CD8-positive, alpha-beta memory T cell (primary cell): ENCODE data around the gene MYH11. TPM values are rescaled to one million over a fixed set of nuclear protein-coding genes. Genes with fewer than 3 reads are reported as not detected.
A peak's percentile ranks its signal among the peaks of the same experiment; 100 is the strongest.

Source experiments
- CTCF ChIA-PET: fragments of 350-600 bp; sonication (Branson Sonifier 250); formaldehyde crosslinking; loops from one replicate; lab custom pipeline; 2021; ENCODE audit warnings: antibody characterized with exemption; lab: Charles Lee
- POLR2A ChIA-PET: fragments of 350-600 bp; sonication (Branson Sonifier 250); formaldehyde crosslinking; loops from one replicate; lab custom pipeline; 2021; ENCODE audit warnings: antibody characterized with exemption; lab: Charles Lee
- DNase-seq, 5 donors: peaks; one replicate each; pipeline versions ENCODE4 v3.0.0 to v3.0.0-alpha.2; 2020 to 2022; ENCODE audit warnings: mixed read lengths in 1 of 5
- H3K27ac ChIP-seq: one replicate; pipeline ENCODE4 v1.7.0; 2013; ENCODE audit warnings: low read depth, mild to moderate bottlenecking, low read length, moderate library complexity
- H3K27me3 ChIP-seq: 2 replicates; pipeline ENCODE4 v1.7.0; 2013; ENCODE audit warnings: low read length, mild to moderate bottlenecking; ENCODE audit not compliant: insufficient read depth, poor library complexity, severe bottlenecking
- H3K36me3 ChIP-seq: 2 replicates; pipeline ENCODE4 v1.7.0; 2013; ENCODE audit warnings: mild to moderate bottlenecking, low read length, moderate library complexity; ENCODE audit not compliant: insufficient read depth
- H3K4me1 ChIP-seq: 2 replicates; pipeline ENCODE4 v1.7.0; 2013; ENCODE audit warnings: mild to moderate bottlenecking, low read length, moderate library complexity; ENCODE audit not compliant: insufficient read depth
- H3K4me3 ChIP-seq: 2 replicates; pipeline ENCODE4 v1.7.0; 2013; ENCODE audit warnings: mild to moderate bottlenecking, low read length
- H3K9me3 ChIP-seq: 2 replicates; pipeline ENCODE4 v1.7.0; 2013; ENCODE audit warnings: mild to moderate bottlenecking, low read length
- H3K27ac Mint-ChIP-seq, 8 donors: one replicate each; pipeline ENCODE4 v1.8.0; 2020 to 2021; ENCODE audit warnings: mixed read lengths in 8 of 8, mild to moderate bottlenecking in 6 of 8, inconsistent platforms in 3 of 8, moderate library complexity in 3 of 8
- H3K27me3 Mint-ChIP-seq, 2 donors: one replicate each; pipeline ENCODE4 v1.8.0; 2020 to 2021; ENCODE audit warnings: mixed read lengths in 2 of 2, mild to moderate bottlenecking in 1 of 2, moderate library complexity in 1 of 2
- H3K36me3 Mint-ChIP-seq, 3 donors: one replicate each; pipeline ENCODE4 v1.8.0; 2020 to 2021; ENCODE audit warnings: mixed read lengths in 3 of 3, inconsistent platforms in 1 of 3, mild to moderate bottlenecking in 1 of 3
- H3K4me1 Mint-ChIP-seq, 3 donors: one replicate each; pipeline ENCODE4 v1.8.0; 2020 to 2021; ENCODE audit warnings: mixed read lengths in 3 of 3, inconsistent platforms in 1 of 3, mild to moderate bottlenecking in 1 of 3
- H3K4me3 Mint-ChIP-seq, 7 donors: one replicate each; pipeline ENCODE4 v1.8.0; 2020 to 2021; ENCODE audit warnings: mixed read lengths in 7 of 7, mild to moderate bottlenecking in 6 of 7, moderate library complexity in 4 of 7, inconsistent platforms in 2 of 7
- H3K9me3 Mint-ChIP-seq, 5 donors: one replicate each; pipeline ENCODE4 v1.8.0; 2020 to 2022; ENCODE audit warnings: mixed read lengths in 5 of 5, mild to moderate bottlenecking in 3 of 5, moderate library complexity in 2 of 5, inconsistent platforms in 1 of 5
- polyA plus RNA-seq: library from polyadenylated mRNA; unstranded; fragments of 300-500 nt; fragmentation: Illumina TruSeq; gene quantifications from one replicate; pipeline ENCODE4 v1.2.3, GENCODE V29; 2021
- total RNA-seq, 2 experiments: library from RNA; stranded (reverse); gene quantifications; one replicate each; pipeline ENCODE4 v1.2.3, GENCODE V29; 2021

The MYH11 gene
- total and polyA plus RNA-seq, 3 experiments from 2014 or later = 1.1 TPM; not detected in 2

DNA sequence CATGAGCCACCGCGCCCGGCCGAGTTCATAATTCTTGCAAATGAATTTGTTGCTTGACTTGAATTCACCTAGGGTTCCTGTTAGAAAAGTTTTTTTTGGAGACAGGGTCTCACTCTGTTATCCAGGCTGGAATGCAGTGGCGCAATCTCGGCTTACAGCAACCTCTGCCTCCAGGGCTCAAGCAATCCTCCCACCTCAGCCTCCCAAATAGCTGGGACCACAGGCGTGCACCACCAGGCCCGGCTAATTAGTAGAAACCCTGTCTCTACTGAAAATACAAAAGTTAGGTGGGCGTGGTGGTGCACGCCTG, 99.8 kb downstream of the MYH11 start:
- Mint-ChIP-seq H3K27me3 (peaks cover 9 to 20% of the 10 kb centered on the region in 2 donors), H3K4me1 (peaks cover 0 to 1% (median 0%) of the 10 kb centered on the region in 3 donors), H3K9me3 (peaks cover 0 to 2% (median 0%) of the 10 kb centered on the region in 5 donors), H3K27ac (no peak overlapping the region), H3K4me3 (no peak overlapping the region), H3K36me3 (no peaks in the 10 kb centered on the region)
- no peak for DNase-seq
- Histone ChIP-seq H3K27ac (no peak overlapping the region), H3K36me3 (no peaks in the 10 kb centered on the region), H3K27me3 (no peaks in the 10 kb centered on the region), H3K4me3 (no peak overlapping the region), H3K4me1 (no peaks in the 10 kb centered on the region), H3K9me3 (no peaks in the 10 kb centered on the region)
- ChIA-PET POLR2A (no interaction called here), CTCF (no interaction called here)

GRCh38 chr16:15754821-15755534, 101.8 kb downstream of the MYH11 start:
- CTCF ChIA-PET = no interaction called here
- no peak for DNase-seq
- Mint-ChIP-seq H3K27ac (no peak overlapping the region), H3K4me1 (peaks cover 0 to 1% (median 0%) of the 10 kb centered on the region in 3 donors), H3K4me3 (no peak overlapping the region), H3K36me3 (no peaks in the 10 kb centered on the region), H3K9me3 (peaks cover 0 to 2% (median 0%) of the 10 kb centered on the region in 5 donors), H3K27me3 (peaks cover 4 to 10% of the 10 kb centered on the region in 2 donors)
- no peaks in the 10 kb centered on the region for H3K27me3 ChIP-seq
- H3K9me3 ChIP-seq = no peaks in the 10 kb centered on the region
- no peaks in the 10 kb centered on the region for H3K36me3 ChIP-seq
- no peak overlapping the region for H3K27ac ChIP-seq
- POLR2A ChIA-PET = no interaction called here
- no peak overlapping the region for H3K4me3 ChIP-seq
- no peaks in the 10 kb centered on the region for H3K4me1 ChIP-seq

DNA sequence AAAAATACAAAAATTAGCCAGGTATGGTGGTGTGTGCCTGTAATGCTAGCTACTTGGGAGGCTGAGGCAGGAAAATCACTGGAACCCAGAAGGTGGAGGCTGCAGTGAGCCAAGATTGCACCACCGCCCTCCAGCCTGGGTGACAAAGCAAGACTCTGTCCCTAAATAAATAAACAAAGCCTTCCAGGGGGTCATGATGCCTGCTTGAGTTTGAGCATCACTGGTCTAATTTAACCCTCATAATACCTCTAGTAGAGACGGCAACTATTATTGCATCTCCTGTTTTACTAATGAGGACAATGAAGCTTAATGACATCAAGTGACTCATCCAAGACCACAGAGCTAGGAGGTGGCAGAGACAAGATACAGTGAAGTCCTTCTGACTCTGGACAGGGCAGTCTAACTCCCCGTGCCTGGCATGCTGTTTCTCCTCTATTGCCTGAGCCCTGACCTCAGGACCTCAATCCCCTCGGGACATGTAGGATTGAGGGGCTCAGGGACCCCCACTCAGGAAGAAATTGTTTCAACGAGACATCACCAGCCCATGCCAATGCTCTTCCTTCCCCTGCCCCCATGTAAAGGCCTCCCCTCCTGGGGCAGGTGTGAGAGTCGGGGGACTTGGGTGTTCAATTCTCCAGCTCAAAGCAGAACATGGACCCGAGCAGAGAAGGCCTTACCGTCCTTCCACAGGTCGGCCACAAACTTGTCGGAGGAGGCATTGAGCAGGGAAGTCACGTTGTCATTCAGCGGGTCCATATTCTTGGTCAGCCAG, 103.9 kb downstream of the MYH11 start:
- Mint-ChIP-seq H3K27ac (no peak overlapping the region), H3K36me3 (peaks cover 2 to 5% (median 3%) of the 10 kb centered on the region in 3 donors), H3K9me3 (peaks cover 0 to 2% (median 0%) of the 10 kb centered on the region in 5 donors), H3K4me1 (peaks cover 0 to 1% (median 0%) of the 10 kb centered on the region in 3 donors), H3K4me3 (no peak overlapping the region), H3K27me3 (no peaks in the 10 kb centered on the region)
- Histone ChIP-seq H3K36me3 (no peaks in the 10 kb centered on the region), H3K4me1 (no peaks in the 10 kb centered on the region), H3K27me3 (no peaks in the 10 kb centered on the region), H3K4me3 (no peak overlapping the region), H3K9me3 (no peaks in the 10 kb centered on the region), H3K27ac (no peak overlapping the region)
- no peak for DNase-seq
- CTCF ChIA-PET = no interaction called here
- POLR2A ChIA-PET = no interaction called here

DNA sequence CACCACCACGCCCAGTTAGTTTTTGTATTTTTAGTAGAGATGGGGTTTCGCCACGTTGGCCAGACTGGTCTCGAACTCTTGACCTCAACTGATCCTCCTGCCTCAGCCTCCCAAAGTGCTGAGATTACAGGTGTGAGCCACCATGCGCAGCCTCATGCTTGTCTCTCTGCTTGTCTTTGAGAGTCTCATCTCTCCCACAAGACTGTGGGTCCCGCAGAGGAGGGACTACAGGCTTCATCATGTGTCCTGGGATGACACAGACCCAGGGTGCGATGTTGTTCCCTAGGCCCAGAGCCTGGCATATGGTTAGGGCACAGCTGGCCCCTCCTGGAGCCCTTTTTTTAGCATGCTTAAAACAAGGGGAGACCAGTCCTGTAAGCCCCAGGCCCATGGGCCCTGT, 104.9 kb downstream of the MYH11 start:
- CTCF ChIA-PET = interaction anchor here (0.7 kb wide), 1 partner anchor 76 kb away, joined by 3 read pairs; no protein-coding TSS in a partner anchor
- Mint-ChIP-seq H3K27ac (peak overlapping the region in 1 of 8 donors; percentile 61), H3K4me3 (peak overlapping the region in 1 of 7 donors; percentile 36), H3K36me3 (peaks cover 3 to 9% (median 6%) of the 10 kb centered on the region in 3 donors), H3K4me1 (no peaks in the 10 kb centered on the region), H3K27me3 (no peaks in the 10 kb centered on the region), H3K9me3 (peaks cover 0 to 2% (median 0%) of the 10 kb centered on the region in 5 donors)
- POLR2A ChIA-PET = no interaction called here
- no peaks in the 10 kb centered on the region for H3K27me3 ChIP-seq
- H3K4me1 ChIP-seq = no peaks in the 10 kb centered on the region
- no peak for DNase-seq
- H3K27ac ChIP-seq = no peak overlapping the region
- H3K4me3 ChIP-seq = no peak overlapping the region
- H3K36me3 ChIP-seq = no peaks in the 10 kb centered on the region
- no peaks in the 10 kb centered on the region for H3K9me3 ChIP-seq

DNA sequence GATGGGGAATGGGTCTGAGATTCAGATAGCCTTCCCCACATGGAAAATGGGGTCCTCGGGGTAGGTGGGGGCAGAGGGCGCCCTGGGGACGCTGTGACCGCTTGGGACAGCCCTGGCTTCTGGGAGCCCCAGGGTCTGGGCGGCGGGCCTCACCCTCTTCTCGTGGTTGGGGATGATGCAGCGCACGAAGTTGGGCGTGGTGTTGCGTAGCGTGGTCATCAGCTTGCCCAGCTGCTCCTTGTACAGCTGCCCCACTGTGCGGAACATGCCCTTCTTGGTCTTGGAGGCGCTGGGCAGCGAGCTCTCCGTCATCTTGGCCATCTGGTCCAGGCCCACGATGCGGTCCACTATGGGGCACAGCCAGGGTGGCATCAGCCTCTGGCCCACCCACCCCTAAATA, 106.8 kb downstream of the MYH11 start:
- Histone ChIP-seq H3K27ac (no peak overlapping the region), H3K27me3 (no peaks in the 10 kb centered on the region), H3K9me3 (no peaks in the 10 kb centered on the region), H3K4me3 (no peak overlapping the region), H3K36me3 (no peaks in the 10 kb centered on the region), H3K4me1 (no peaks in the 10 kb centered on the region)
- Mint-ChIP-seq H3K36me3 (peaks cover 3 to 11% (median 8%) of the 10 kb centered on the region in 3 donors), H3K27ac (no peak overlapping the region), H3K4me1 (no peaks in the 10 kb centered on the region), H3K9me3 (no peaks in the 10 kb centered on the region), H3K4me3 (no peak overlapping the region), H3K27me3 (no peaks in the 10 kb centered on the region)
- ChIA-PET POLR2A (no interaction called here), CTCF (no interaction called here)
- no peak for DNase-seq

DNA sequence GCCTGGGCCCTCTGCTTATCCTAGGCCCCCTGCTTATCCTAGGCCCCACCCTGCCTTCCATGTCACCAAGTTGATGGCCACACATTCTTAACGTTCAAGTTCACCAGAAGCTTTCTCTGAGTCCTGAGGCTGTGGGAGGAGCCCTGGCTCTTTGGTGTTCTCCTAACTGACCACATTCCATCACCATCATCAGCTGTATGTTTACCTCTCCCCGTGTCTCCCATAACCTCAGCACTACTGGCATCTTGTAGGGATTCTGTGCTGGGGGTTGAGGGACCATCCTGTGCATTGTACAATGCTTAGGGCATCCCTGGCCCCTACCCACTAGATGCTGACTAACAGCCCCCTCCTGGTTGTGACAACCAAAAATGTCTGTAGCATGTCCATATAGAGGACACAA, 107.5 kb downstream of the MYH11 start:
- ChIA-PET CTCF (no interaction called here), POLR2A (no interaction called here)
- Mint-ChIP-seq H3K4me3 (no peak overlapping the region), H3K9me3 (no peaks in the 10 kb centered on the region), H3K27ac (peak overlapping the region in 2 of 8 donors; percentile 20 to 90), H3K36me3 (peaks cover 3 to 11% (median 8%) of the 10 kb centered on the region in 3 donors), H3K4me1 (no peaks in the 10 kb centered on the region), H3K27me3 (no peaks in the 10 kb centered on the region)
- Histone ChIP-seq H3K36me3 (no peaks in the 10 kb centered on the region), H3K27me3 (no peaks in the 10 kb centered on the region), H3K9me3 (no peaks in the 10 kb centered on the region), H3K4me1 (no peaks in the 10 kb centered on the region), H3K4me3 (no peak overlapping the region), H3K27ac (no peak overlapping the region)
- DNase-seq = no peak

- no peak overlapping the region for H3K4me3 ChIP-seq
- Mint-ChIP-seq H3K27me3 (no peaks in the 10 kb centered on the region), H3K4me1 (no peaks in the 10 kb centered on the region), H3K36me3 (peaks cover 4 to 16% (median 8%) of the 10 kb centered on the region in 3 donors), H3K4me3 (no peak overlapping the region), H3K9me3 (no peaks in the 10 kb centered on the region), H3K27ac (peak overlapping the region in 2 of 8 donors; percentile 17 to 27)
- CTCF ChIA-PET = no interaction called here
- no peak for DNase-seq
- no peaks in the 10 kb centered on the region for H3K36me3 ChIP-seq
- POLR2A ChIA-PET = no interaction called here
- H3K27me3 ChIP-seq = no peaks in the 10 kb centered on the region
- H3K4me1 ChIP-seq = no peaks in the 10 kb centered on the region
- no peaks in the 10 kb centered on the region for H3K9me3 ChIP-seq
- no peak overlapping the region for H3K27ac ChIP-seq
Observed at GRCh38 chr16:15748654-15749053, 108.2 kb downstream of the MYH11 start.

- POLR2A ChIA-PET = no interaction called here
- Histone ChIP-seq H3K4me3 (no peak overlapping the region), H3K9me3 (no peaks in the 10 kb centered on the region), H3K27ac (no peak overlapping the region), H3K4me1 (no peaks in the 10 kb centered on the region), H3K27me3 (no peaks in the 10 kb centered on the region), H3K36me3 (no peaks in the 10 kb centered on the region)
- CTCF ChIA-PET = no interaction called here
- no peaks in the 10 kb centered on the region for H3K9me3 Mint-ChIP-seq
- no peak overlapping the region for H3K4me3 Mint-ChIP-seq
- H3K27ac Mint-ChIP-seq = peak overlapping the region in 1 of 8 donors; percentile 57
- H3K36me3 Mint-ChIP-seq = peaks cover 7 to 19% (median 8%) of the 10 kb centered on the region in 3 donors
- no peaks in the 10 kb centered on the region for H3K27me3 Mint-ChIP-seq
- DNase-seq = no peak
- no peaks in the 10 kb centered on the region for H3K4me1 Mint-ChIP-seq
Observed at GRCh38 chr16:15747937-15748336, 108.9 kb downstream of the MYH11 start.
